ENCODE measurements around the gene TWF1.

- TF ChIP-seq CTCF (IDR thresholded peaks at IDR 0.05; ENCODE audit: extremely low read depth in 1 of 2, insufficient read depth in 1 of 2, low read depth in 1 of 2, low read length in 2 of 2) = no peak
- no peak for TF ChIP-seq FOS (IDR thresholded peaks at IDR 0.05; ENCODE audit: borderline replicate concordance, insufficient read depth, low read length)
- no peak for TF ChIP-seq POLR2A (IDR thresholded peaks at IDR 0.05; ENCODE audit: low read depth, low read length)
- no peak for TF ChIP-seq EZH2 (IDR thresholded peaks at IDR 0.05; ENCODE audit: borderline replicate concordance, low read depth, low read length, severe bottlenecking)
- TF ChIP-seq, protein P1, sequence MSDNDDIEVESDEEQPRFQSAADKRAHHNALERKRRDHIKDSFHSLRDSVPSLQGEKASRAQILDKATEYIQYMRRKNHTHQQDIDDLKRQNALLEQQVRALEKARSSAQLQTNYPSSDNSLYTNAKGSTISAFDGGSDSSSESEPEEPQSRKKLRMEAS (IDR thresholded peaks at IDR 0.05; ENCODE audit: insufficient read depth, insufficient read length) = no peak
- no peak for TF ChIP-seq MYC (IDR thresholded peaks at IDR 0.05; ENCODE audit: low read depth, low read length)
- no peak for TF ChIP-seq POLR2AphosphoS5 (IDR thresholded peaks at IDR 0.05; ENCODE audit: insufficient read depth, low read depth, low read length)
- TF ChIP-seq JUN (IDR thresholded peaks at IDR 0.05; ENCODE audit: borderline replicate concordance, insufficient read depth, insufficient read length, low read depth) = no peak
- no peak for TF ChIP-seq GATA2 (IDR thresholded peaks at IDR 0.05; ENCODE audit: insufficient read depth, insufficient read length, low read depth, low read length)
Observed at GRCh38 chr12:43761500-43761899, 44.6 kb downstream of the TWF1 start.

Data from endothelial cell of umbilical vein (primary cell).